HuH-7.5 (cell line): ENCODE data around the gene OPCML.

ENCODE experiments used
- DNase-seq: peaks from one replicate; pipeline ENCODE4 v3.0.0; 2011; ENCODE audit warnings: low spot score

OPCML gene

GRCh38 chr11:132658004-132658403 lies 874.3 kb downstream of the OPCML start:
- no peak for DNase-seq

- no peak for DNase-seq
These were observed 877.0 kb downstream of the OPCML start for GRCh38 chr11:132655187-132655855.

GRCh38 chr11:132653237-132653636 lies 879.1 kb downstream of the OPCML start:
- no peak for DNase-seq

- no peak for DNase-seq
These were observed 881.2 kb downstream of the OPCML start for GRCh38 chr11:132650969-132651720.

GRCh38 chr11:132649277-132649676 lies 883.0 kb downstream of the OPCML start:
- DNase-seq = no peak

GRCh38 chr11:132648851-132649250 lies 883.5 kb downstream of the OPCML start:
- no peak for DNase-seq

- no peak for DNase-seq
These were observed 885.4 kb downstream of the OPCML start for GRCh38 chr11:132646890-132647289.

GRCh38 chr11:132644520-132645239 lies 887.6 kb downstream of the OPCML start:
- no peak for DNase-seq

GRCh38 chr11:132643239-132643638 lies 889.1 kb downstream of the OPCML start:
- DNase-seq = no peak

GRCh38 chr11:132640952-132641351 lies 891.3 kb downstream of the OPCML start:
- no peak for DNase-seq

- DNase-seq = no peak
These were observed 892.3 kb downstream of the OPCML start for GRCh38 chr11:132639986-132640385.

GRCh38 chr11:132639403-132639802 lies 892.9 kb downstream of the OPCML start:
- no peak for DNase-seq

GRCh38 chr11:132638423-132638822 lies 893.9 kb downstream of the OPCML start:
- no peak for DNase-seq

GRCh38 chr11:132636523-132636922 lies 895.8 kb downstream of the OPCML start:
- no peak for DNase-seq

- no peak for DNase-seq
These were observed 899.6 kb downstream of the OPCML start for GRCh38 chr11:132632641-132633124.

- no peak for DNase-seq
These were observed 900.3 kb downstream of the OPCML start for GRCh38 chr11:132631989-132632388.

- DNase-seq = no peak
These were observed 904.3 kb downstream of the OPCML start for GRCh38 chr11:132627981-132628380.

- no peak for DNase-seq
These were observed 905.9 kb downstream of the OPCML start for GRCh38 chr11:132626446-132626845.

GRCh38 chr11:132623511-132623910 lies 908.8 kb downstream of the OPCML start:
- DNase-seq = no peak

- DNase-seq = no peak
These were observed 910.2 kb downstream of the OPCML start for GRCh38 chr11:132621976-132622580.

- no peak for DNase-seq
These were observed 911.9 kb downstream of the OPCML start for GRCh38 chr11:132620423-132620822.

GRCh38 chr11:132610791-132611190 lies 921.5 kb downstream of the OPCML start:
- no peak for DNase-seq
